Fibroblast of pulmonary artery (primary cell): ENCODE measurements around the gene RPL34.

Experiments used
- DNase-seq: peaks from one replicate; pipeline ENCODE4 v3.0.0-alpha.2; 2010; ENCODE audit warnings: low read depth
- H3K4me3 ChIP-seq: replicated peaks from 2 replicates; pipeline ENCODE4 v1.5.1; 2011; ENCODE audit warnings: low read depth, mild to moderate bottlenecking, control low read depth, low read length, moderate library complexity
- CTCF ChIP-seq: IDR thresholded peaks from 2 replicates; pipeline ENCODE4 v1.5.1; 2011; ENCODE audit warnings: mild to moderate bottlenecking, control low read depth, low read length, inconsistent platforms; ENCODE audit errors: missing control alignments

RPL34 gene

DNA sequence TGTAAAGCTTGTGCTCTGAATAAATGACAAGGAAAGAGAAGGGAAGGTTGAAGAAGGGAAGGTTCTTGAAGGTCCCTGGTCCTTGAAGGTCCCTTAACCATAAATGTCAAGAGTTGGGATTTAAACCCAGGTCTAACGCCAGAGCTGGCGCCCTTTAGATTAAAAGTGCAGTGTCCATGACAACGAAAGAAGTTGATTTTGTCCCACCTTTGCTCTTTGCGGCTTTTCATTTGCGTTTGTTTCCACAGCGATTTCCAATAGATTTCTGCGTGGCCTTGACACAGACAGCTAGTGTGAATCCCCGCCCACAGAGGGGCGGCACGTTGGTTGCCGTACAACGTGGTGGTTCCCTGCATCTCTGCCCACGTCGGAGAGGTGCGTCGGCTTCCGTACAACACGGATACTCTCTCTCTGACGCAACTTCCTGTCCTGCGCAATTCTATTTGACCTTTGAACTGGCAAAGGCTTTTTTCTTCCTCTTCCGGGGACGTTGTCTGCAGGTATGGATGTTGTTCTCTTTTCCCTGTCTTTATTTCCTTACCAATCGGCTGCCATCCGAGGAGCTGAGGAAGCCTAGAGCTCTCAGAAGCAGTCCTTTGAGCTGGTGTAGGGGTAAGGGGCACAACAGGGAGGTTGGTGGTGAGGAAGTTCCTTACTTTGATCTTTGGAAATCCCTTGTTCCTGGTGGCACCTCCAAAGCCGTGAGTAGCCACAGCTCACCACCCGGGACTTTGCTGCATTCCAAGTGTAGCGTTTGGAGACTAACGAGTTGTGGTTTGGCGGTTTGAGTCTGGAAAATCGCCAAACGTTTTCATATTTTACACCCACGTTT lies at the start of gene RPL34:
Gene RPL34 (plus strand): TSS at position 476 of the 832 bp plus-strand sequence. CDS start 1,384 bp downstream, outside the sequence.
- peak; percentile 99 for DNase-seq
- no peak for TF ChIP-seq CTCF

GRCh38 chr4:108570993-108571569 lies 49.3 kb upstream of the RPL34 start:
- no peak for DNase-seq
- TF ChIP-seq CTCF = no peak
- H3K4me3 ChIP-seq = no peak overlapping the region

More for the DNA sequence above, at the start of gene RPL34:
- H3K4me3 ChIP-seq = peak within 1 kb of the TSS; percentile 75

DNA sequence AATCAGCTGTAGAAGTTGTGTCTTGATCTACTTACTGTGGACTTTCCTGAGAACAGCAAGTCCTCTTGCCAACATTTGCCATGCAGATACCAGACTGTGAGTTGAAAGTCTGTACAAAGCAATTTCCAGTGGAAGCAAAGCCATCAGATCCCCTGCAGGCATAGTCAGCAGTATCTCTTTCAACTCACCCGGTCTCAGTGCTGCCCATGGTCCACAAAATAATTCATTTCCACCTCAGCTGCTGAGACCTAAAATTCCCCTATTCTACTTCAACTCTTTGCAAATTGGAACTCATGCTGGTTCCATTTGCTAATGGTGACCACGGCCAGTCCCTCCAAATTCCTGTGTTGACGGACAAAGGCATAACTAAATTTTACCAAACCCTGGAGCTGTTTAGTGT lies 46.0 kb upstream of the RPL34 start:
- no peak overlapping the region for H3K4me3 ChIP-seq
- no peak for DNase-seq
- TF ChIP-seq CTCF = no peak

DNA sequence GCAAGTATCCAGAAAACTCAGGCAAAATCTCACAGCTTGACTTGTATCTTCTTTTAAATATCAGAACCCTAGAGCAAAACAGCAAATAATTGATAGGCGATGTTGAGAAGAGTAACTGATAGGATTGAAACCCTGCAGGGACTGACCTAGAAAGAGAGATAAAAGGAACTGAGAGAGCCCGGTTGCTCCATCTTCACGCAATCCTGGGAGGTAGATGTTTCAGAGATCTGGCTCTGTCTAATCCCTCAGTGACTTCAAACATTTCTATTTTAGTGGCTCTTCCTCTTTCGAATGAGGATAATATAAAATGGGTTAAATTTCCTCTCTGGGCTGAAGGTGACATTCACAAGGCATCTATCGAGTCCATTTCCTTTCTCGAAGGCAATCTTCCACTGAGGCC lies 39.3 kb upstream of the RPL34 start:
- no peak overlapping the region for H3K4me3 ChIP-seq
- no peak for TF ChIP-seq CTCF
- no peak for DNase-seq

DNA sequence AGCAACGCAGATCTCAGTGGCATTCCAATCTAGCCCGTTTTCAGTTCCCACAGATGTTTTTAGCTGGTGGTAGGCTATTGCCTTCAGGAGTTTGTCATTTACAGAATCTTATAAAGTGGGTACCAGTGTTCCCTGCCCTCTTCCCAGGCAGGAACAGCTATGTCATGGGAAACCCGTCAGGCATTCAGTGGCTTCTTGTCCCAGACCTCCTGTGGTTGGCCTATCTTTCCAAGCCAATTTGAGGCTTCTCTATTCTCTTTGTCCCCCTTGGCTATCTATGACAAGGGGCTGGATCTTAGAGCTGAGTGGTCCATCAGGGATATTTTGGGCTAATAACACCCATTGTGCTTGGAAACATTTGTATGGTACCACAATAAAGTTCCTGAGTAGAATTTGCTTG lies 33.6 kb upstream of the RPL34 start:
- H3K4me3 ChIP-seq = no peak overlapping the region
- no peak for DNase-seq
- TF ChIP-seq CTCF = no peak

DNA sequence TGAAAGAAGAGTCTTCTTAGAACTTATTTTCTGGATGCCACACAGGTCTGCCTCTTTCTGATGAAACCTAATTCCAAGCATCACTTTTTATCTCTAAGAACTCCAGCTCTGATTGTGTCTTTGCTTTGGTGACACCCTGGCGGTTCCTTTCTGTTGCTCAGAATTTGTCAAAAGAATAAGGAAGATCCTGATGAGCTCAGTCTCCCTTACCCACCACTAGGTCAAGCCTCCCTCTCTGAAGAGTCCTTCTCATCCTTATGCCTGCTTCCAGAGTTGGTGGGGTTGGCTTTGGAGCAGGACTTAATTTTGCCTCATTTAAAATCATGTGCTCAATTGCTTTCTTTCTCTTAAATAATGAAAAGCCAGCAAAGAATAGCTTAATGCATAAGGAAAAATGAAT lies 31.5 kb upstream of the RPL34 start:
- H3K4me3 ChIP-seq = no peak overlapping the region
- DNase-seq = no peak
- no peak for TF ChIP-seq CTCF
